ENCODE data around the gene AZU1.

The AZU1 gene

GRCh38 chr19:827710-828321, at the start of gene AZU1:
Gene AZU1, plus strand, starts transcription at chr19:827837. Its CDS starts 10 bp downstream, at chr19:827847.
- DNase-seq = no peak

- no peak for DNase-seq
Observed at GRCh38 chr19:778910-779653, 48.6 kb upstream of the AZU1 start.

DNA sequence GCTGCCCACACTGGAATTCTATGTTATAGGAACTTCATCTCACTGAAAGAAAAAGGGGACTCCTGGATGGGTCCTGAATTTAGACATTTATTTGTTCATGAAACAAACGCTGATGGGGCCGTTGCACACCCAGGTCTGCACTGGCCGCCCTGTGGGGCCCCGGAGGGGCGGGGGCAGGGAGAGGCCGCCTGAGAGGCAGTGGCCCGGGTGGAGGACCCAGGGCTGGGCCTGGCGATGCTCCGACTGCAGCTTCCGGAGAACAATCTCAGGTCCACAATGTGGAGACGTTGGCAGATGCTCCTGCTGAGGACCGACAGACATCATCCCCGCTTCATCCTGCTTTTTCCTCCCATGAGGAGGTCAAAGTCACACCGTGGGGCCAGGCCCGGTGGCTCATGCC, 46.7 kb upstream of the AZU1 start:
- no peak for DNase-seq

DNA sequence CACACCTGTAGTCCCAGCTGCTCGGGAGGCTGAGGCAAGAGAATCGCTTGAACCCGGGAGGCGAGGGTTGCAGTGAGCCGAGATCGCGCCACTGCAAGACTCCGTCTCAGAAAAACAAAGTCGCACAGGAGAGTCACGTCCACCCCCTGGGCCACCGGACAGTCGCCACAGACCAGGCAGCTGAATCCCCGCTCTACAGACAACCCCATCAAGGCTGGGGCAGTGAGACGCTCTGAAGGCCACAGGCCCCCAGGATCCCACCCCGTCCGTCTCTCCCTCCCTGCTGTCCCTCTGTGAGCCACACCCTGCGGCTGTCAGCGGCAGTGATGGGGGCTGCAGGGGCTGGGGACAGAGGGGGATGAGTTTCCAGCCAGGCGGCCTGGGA, 45.8 kb upstream of the AZU1 start:
- no peak for DNase-seq

GRCh38 chr19:782185-782877, 45.3 kb upstream of the AZU1 start:
- DNase-seq = no peak

DNA sequence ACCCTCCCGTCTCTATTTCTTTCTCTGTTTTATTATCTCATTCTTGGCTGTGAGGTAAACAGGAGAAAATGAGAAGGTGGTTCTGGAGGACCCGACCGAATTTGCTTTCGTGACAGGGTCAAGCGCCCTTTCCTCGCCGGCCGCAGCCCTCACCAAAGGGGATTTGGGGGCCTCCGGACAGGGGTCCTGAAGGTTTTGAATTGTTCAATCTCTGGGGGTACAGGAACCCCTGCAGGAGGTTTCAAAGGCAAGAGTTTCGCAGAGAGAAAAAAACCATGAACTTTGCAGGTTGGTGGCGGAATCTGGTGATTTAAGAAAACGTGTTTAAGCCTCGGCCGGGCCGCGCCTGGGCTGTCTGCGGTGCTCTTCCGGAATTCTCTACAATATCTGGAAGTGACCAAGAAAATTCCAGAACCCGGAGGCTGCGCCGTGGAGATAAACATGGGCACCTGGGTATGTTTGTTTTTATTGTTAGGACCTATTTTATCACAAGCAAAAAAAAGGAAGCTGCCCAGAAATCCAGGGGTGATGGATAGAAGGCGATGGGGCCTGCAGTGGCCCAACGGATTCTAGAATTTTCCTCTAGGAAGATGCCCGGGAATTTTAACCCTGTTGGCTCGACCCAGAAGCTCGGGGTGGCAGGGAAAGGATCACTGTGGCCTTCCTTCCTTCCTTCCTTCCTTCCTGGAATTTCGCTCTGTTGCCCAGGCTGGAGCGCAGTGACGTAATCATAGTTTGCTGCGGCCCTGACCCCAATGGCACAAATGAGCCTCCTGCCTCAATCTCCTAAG, 44.6 kb upstream of the AZU1 start:
- DNase-seq = no peak

GRCh38 chr19:784541-784940, 43.1 kb upstream of the AZU1 start:
- DNase-seq = no peak

DNA sequence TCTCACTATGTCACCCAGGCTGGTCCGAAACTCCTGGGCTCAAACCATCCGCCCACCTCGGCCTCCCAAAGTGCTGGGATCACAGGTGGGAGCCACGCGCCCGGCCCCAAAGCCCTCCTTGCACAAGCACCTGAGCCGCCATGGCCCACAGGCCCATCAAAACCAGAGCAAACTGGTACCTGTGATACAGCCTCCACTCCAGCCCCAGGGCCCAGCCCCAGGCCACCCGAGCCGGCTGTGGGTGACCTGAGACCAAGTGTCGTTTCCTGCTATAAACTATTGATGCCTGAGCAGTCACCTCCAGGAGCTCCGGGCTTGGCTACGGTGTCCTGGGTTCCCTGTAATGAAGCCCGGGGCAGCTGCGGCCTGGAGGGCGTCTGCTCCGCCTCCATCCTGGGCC, 40.1 kb upstream of the AZU1 start:
- DNase-seq = no peak

- no peak for DNase-seq
Observed at GRCh38 chr19:788686-788982, 39.0 kb upstream of the AZU1 start.

GRCh38 chr19:788983-789700, 38.5 kb upstream of the AZU1 start:
- DNase-seq = no peak

- DNase-seq = no peak
Observed at GRCh38 chr19:789701-790060, 38.0 kb upstream of the AZU1 start.

DNA sequence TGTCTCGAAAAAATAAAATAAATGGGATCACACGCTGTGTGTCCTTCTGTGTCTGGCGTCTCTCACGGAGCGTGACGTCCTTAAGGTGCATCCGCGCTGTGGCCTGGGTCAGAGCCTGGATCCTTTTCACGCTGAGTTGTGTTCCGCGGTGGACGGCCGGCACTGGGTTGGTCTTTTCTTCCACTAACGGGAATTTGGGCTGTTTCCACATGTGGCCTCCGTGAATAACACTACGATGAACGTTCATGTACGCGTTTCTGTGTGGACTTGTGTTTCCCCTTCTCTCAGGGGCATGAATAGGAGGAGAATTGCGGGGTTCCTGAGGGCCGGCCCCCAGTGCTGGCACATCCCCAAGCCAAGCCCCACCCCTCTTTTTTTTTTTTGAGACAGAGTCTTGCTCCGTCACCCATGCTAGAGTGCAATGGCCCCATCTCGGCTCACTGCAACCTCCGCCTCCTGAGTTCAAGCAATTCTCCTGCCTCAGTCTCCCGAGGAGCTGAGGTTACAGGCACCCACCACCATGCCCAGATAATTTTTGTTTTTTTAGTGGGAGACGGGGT, 36.5 kb upstream of the AZU1 start:
- DNase-seq = no peak

DNA sequence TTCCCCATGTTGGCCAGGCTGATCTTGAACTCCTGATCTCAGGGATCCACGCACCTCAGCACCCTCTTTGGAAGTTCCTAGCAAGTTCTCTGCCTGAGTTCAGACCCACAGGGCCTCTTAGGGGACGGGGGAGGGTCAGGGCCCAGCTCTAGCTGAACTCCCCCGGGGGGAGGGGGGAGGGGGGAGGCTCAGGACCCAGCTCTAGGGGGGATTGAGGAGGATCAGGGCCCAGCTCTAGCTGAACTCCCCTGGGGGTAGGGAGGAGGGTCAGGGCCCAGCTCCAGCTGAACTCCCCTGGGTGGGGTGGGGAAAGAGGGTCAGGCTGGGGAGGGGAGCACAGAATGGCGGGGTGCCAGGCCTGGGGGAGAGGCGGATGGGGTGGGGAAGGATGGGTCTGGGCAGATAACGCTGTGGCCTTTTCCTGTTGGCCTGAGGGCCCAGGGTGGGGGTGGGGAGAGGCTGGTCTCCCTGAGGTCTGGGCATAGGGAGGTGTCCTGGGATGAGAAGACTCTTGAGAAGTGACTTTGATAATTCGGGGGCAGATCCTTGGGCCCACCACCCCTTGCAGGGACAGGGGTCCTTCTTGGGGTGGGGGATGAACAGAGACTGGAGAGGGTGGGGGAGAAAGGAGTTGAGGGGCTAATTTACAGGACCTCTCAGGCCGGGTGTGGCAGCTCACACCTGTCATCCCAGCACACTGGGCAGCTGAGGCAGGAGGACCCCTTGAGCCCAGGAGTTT, 35.9 kb upstream of the AZU1 start:
- DNase-seq = no peak

- no peak for DNase-seq
Observed at GRCh38 chr19:792306-792885, 35.2 kb upstream of the AZU1 start.

DNA sequence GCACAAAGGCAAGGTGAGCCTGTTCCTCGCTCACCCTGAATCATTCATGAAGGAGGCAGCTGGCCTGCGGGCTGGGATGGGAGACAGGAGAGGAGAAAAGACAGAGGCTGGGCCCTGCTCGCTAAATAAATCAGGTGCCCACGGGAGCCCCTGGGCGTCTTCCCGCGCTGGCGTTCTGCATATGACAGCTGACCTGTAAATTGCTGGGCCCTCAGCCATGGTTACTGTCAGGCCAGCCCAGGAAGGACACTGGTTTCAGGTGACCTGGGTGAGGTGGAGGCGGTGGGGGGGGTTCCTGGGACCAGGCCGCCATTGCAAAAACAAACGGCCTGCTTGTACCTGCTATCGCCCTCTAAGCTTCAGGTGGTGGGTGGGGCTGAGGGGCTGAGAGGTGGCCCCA, 33.8 kb upstream of the AZU1 start:
- DNase-seq = no peak

- DNase-seq = no peak
Observed at GRCh38 chr19:795073-795611, 32.5 kb upstream of the AZU1 start.

- no peak for DNase-seq
Observed at GRCh38 chr19:795691-796581, 31.7 kb upstream of the AZU1 start.

DNA sequence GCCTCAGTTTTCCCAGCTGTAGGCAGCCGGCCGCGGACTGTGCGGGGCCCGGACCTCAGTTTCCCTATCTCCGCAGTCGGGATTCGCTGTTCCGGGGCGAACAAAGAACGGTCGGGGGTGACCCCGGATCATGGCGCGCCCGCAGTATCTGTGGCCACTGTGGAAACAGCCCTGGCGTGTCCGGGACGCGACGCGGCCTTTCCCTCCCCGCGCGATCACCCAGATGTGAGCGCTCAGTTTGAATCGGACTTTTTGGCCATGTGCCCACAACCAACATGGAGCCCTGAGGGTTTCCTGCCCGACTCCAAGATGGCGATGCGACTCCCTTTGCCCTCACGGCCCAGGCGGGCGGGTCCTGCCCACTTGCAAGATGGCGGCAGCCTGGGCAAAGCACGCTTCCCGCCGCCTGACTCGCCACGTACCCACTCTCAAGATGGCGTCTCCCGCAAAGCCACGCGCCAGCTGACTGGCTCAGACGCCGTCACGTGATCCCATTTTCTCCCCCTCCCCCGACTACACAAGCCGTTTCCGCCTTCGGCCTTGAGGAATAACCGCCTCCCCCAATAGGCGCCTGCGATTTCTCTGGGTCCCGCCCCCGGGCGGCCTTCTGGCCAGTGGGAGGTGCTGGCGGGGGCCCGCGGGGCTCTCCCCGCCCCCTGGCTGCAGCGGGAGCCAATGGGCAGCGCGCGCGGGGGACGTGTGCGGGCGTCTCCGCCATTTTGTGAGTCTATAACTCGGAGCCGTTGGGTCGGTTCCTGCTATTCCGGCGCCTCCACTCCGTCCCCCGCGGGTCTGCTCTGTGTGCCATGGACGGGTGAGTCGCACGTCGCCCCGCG, 30.7 kb upstream of the AZU1 start, which contains the start of gene PTBP1:
PTBP1 (plus strand) TSS at position 761 of the 836 bp plus-strand sequence; CDS start at position 807, 46 bp downstream.
- peak; percentile 99 for DNase-seq
